ENCODE results near the gene GSG1L. TPM values are rescaled to one million over a fixed set of nuclear protein-coding genes. Genes with fewer than 3 reads are reported as not detected.

Gene GSG1L
- total and polyA plus RNA-seq, 9 of the 15 experiments (the other 6 are each of a cell fraction or from before 2014, with no cell fraction given) = not detected

DNA sequence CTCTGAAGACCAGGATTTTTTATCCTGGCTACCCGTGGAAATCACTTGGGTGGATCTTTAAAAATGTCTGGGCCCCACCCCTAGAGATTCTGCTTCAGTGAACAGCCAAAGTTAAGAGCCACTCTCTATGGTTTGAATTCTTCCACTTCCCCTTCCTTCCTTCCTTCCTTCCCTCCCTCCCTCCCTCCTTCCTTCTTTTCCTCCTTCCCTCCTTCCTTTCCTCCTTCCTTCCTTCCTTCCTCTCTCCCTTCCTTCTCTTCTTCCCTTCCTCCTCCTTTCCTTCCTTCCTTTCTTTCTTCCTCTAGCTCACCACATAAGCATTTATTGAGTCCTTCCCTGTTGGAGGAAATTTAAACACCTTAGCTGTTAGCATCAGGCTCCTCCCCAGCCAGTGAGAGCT, 310.0 kb downstream of the GSG1L start:
- Histone ChIP-seq H3K4me2 (ENCODE audit: insufficient read depth, low read length) (no peak overlapping the region), H3K4me1 (replicated peaks in 1 of 2; ENCODE audit: control insufficient read depth in 2 of 2, insufficient read depth in 2 of 2, low read length in 2 of 2) (peaks cover 28 to 31% of the 10 kb centered on the region in 2 experiments; a peak in 4 of 5 replicates), H3K79me2 (ENCODE audit: control insufficient read depth, insufficient read depth, low read length) (no peaks in the 10 kb centered on the region), H3K9me1 (ENCODE audit: control insufficient read depth, insufficient read depth, low read length) (peaks cover 8% of the 10 kb centered on the region), H2AFZ (ENCODE audit: low read depth, low read length) (no peak overlapping the region), H3K27me3 (ENCODE audit: control insufficient read depth in 2 of 2, insufficient read depth in 2 of 2, low read length in 2 of 2) (no peaks in the 10 kb centered on the region), H3K4me3 (no peak overlapping the region), H4K20me1 (replicated peaks; ENCODE audit: control insufficient read depth, insufficient read depth, low read length) (no peaks in the 10 kb centered on the region), H3K9ac (ENCODE audit: insufficient read depth in 1 of 2, low read depth in 2 of 2, low read length in 2 of 2) (peak overlapping the region in 1 of 2 experiments; percentile 78; a peak in 1 of 4 replicates), H3K36me3 (ENCODE audit: control insufficient read depth, insufficient read depth, low read length) (no peaks in the 10 kb centered on the region), H3K9me3 (replicated peaks; ENCODE audit: control insufficient read depth, insufficient read depth, low read depth, low read length) (no peaks in the 10 kb centered on the region), H3K27ac (ENCODE audit: extremely low read depth, low read depth, low read length) (no peak overlapping the region)
- FAIRE-seq (no peak), ATAC-seq (no peak), DNase-seq (ENCODE audit: extremely low read depth in 1 of 4, low spot score in 3 of 4) (no peak)
- TF ChIP-seq, protein P1, sequence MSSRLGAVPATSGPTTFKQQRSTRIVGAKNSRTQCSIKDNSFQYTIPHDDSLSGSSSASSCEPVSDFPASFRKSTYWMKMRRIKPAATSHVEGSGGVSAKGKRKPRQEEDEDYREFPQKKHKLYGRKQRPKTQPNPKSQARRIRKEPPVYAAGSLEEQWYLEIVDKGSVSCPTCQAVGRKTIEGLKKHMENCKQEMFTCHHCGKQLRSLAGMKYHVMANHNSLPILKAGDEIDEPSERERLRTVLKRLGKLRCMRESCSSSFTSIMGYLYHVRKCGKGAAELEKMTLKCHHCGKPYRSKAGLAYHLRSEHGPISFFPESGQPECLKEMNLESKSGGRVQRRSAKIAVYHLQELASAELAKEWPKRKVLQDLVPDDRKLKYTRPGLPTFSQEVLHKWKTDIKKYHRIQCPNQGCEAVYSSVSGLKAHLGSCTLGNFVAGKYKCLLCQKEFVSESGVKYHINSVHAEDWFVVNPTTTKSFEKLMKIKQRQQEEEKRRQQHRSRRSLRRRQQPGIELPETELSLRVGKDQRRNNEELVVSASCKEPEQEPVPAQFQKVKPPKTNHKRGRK (tag; IDR thresholded peaks at IDR 0.05) = peak; percentile 53
- TF ChIP-seq, protein P2, sequence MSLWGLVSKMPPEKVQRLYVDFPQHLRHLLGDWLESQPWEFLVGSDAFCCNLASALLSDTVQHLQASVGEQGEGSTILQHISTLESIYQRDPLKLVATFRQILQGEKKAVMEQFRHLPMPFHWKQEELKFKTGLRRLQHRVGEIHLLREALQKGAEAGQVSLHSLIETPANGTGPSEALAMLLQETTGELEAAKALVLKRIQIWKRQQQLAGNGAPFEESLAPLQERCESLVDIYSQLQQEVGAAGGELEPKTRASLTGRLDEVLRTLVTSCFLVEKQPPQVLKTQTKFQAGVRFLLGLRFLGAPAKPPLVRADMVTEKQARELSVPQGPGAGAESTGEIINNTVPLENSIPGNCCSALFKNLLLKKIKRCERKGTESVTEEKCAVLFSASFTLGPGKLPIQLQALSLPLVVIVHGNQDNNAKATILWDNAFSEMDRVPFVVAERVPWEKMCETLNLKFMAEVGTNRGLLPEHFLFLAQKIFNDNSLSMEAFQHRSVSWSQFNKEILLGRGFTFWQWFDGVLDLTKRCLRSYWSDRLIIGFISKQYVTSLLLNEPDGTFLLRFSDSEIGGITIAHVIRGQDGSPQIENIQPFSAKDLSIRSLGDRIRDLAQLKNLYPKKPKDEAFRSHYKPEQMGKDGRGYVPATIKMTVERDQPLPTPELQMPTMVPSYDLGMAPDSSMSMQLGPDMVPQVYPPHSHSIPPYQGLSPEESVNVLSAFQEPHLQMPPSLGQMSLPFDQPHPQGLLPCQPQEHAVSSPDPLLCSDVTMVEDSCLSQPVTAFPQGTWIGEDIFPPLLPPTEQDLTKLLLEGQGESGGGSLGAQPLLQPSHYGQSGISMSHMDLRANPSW (CRISPR knock-in tag; IDR thresholded peaks at IDR 0.05) = no peak
- TF ChIP-seq HDAC2 (IDR thresholded peaks at IDR 0.05) (no peak), PRMT5 (CRISPR knock-in tag; IDR thresholded peaks at IDR 0.05) (no peak)
- CTCF ChIA-PET (ENCODE audit: low intra/inter-chr PET ratio) = no interaction called here
- POLR2A ChIA-PET = no interaction called here
- 0% methylated on average over 1 of the region's 1 CpG for WGBS (ENCODE audit: insufficient coverage, low coverage, missing lambda C conversion rate)
- no TSS peak for BruUV-seq (replicated peaks)
- intact Hi-C loops (cut with micrococcal nuclease) (no loop called here), in situ Hi-C loops (cut with MboI) (no loop called here)

Measured in K562 (cell line).